ENCODE results near the gene OXSR1.
"Not testable (repeated sequence)": the region's sequence is repeated elsewhere in the genome, so short reads cannot be mapped to it uniquely, and the experiment has no call there.

OXSR1 gene

DNA sequence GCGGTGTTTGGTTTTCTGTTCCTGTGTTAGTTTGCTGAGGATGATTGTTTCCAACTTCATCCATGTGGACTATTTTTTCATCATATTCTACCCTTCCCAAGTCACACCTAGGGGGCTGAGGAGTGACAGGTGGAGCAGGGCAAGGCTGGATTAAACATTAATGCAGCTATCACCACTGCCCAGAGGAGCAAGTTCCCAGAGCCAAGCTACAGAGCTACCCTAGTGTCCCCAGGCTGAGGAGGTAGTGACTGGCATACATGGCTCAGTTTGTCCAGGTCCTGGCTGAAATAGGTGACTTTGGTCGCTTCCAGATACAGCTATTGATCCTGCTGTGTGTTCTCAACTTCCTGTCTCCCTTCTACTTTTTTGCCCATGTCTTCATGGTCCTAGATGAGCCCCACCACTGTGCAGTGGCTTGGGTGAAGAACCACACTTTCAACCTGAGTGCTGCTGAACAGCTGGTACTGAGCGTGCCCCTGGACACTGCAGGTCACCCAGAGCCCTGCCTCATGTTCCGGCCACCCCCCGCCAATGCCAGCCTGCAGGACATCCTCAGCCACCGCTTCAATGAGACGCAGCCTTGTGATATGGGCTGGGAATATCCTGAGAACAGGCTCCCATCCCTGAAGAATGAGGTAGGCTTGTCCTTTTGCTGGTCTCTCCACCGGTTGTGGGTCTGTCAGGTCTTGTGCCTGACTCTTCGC, 100.4 kb downstream of the OXSR1 start, which contains the start of gene SLC22A13:
Gene SLC22A13, plus strand, starts transcription at position 209 of the 704 bp plus-strand sequence. Its CDS starts 49 bp downstream, at position 258.
- no peak for DNase-seq (ENCODE audit: low spot score)
- no peak for FAIRE-seq

DNA sequence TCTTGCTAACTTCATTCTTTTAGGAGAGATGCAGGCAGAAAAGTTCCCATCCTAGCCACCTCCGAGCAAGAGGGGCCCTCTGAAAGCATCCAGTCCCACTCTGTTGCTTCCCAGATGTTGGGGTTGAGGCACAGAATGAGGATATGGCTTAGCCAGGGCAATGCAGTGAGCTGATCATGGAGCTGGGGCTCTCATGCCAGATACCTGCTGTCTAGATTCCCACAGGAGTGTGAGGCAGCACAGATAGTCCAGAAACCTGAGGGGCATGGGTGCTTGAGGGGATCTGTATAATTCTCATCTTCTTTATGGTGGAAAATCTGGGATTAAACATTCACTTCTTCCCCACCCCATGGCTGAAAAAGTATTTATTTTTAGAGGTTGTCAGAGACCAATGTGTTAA, 101.5 kb downstream of the OXSR1 start:
- DNase-seq (ENCODE audit: low spot score): no peak

DNA sequence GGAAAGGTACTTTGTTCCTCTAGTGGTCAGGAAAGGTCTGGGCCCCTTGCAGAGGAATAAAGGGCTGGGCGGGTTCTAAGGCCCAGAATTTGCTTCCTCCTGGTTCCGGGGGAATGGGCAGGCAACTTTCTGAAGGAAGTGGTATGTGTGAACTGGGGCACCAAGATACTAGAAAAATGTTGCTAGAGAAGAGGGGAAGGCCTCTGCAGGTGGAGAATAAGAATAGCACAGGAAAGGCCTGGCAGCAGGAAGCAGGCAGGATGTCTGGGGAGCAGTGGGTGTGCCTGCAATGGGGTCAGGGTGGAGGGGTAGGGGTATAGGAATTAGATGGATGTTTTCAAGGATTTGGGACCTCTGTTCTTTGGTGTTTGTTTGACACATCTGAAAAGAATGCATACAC, 102.3 kb downstream of the OXSR1 start:
- FAIRE-seq: no peak

More for the DNA sequence above, 101.5 kb downstream of the OXSR1 start:
- no peak for FAIRE-seq

DNA sequence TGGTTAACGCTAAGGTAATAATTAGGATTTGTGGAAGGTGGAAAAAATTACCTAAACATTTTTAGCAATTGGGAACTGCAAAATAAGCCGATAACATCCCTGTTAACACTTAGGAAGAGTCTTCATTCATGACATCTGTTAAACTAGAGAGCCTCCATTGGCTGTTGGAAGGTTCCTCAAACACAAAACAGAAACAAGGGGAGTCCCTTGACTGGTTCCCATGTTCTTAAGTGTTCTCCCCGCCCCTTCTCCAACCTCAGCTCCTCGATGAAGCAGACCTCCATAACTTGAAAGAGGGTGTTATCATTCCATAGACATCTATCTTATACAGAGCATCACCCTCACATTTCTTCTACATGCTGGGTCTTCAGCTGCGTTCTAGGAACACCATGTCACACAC, 102.8 kb downstream of the OXSR1 start:
- FAIRE-seq: no peak
- no peak for DNase-seq (ENCODE audit: low spot score)

More for the DNA sequence above, 102.3 kb downstream of the OXSR1 start:
- no peak for DNase-seq (ENCODE audit: low spot score)

DNA sequence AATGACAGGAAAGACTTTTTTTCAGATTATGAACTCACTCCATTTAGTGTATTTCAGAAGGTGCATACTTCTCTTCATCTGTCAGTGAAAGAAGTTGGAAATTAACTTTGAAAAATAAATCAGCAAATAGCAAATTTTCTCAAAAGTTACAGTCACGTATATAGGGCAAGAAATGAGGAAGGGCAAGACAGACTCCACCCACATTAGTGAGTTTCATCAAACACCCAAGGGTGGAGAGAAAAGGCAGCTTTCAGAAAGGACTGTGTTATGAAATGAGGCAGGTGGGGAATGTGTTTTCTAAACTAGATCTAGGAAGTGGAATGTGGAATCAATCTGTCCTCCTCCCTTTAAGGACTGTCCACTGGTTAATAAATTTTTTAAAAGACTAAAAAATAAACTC, 103.2 kb downstream of the OXSR1 start:
- DNase-seq (ENCODE audit: low spot score) (no peak), FAIRE-seq (no peak)

DNA sequence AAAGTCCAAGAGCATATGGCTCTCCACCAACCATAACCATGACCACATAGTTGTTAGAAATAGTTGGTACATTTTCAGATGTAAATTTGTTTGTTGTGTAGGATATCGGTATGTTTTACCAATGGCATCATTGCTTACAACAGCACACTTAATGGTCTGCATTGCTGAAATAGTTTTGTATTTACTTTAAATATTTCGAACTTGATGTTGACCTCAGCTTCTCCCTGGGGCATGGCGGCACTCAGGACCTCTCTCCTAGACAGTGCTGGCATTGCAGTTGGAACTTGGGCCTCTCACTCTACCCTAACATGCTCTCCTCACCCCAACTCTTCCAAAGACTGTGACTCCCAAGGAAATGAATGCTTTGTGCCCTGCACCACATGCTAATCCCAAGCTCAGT, 105.3 kb downstream of the OXSR1 start:
- DNase-seq (ENCODE audit: low spot score) (no peak), FAIRE-seq (no peak)

DNA sequence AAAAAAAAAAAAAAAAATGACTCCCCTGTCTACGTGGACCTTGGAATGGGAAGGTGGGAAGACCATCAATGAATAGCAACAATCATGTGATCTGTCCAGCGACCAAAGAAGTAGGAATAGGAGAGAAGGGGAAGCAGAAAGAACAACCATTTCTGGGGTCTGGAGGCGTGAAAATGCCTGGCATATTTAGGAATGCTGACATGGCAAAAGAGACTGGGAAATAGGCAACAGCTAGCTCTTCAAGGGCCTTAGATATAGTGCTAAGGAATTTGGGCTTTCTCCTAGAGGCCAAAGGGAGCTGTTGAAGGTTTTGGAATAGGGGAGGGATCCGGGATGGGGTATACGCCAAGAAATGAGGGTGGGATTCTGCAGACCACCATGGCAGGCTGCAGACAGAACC, 106.2 kb downstream of the OXSR1 start:
- DNase-seq (ENCODE audit: low spot score): no peak
- FAIRE-seq: no peak

DNA sequence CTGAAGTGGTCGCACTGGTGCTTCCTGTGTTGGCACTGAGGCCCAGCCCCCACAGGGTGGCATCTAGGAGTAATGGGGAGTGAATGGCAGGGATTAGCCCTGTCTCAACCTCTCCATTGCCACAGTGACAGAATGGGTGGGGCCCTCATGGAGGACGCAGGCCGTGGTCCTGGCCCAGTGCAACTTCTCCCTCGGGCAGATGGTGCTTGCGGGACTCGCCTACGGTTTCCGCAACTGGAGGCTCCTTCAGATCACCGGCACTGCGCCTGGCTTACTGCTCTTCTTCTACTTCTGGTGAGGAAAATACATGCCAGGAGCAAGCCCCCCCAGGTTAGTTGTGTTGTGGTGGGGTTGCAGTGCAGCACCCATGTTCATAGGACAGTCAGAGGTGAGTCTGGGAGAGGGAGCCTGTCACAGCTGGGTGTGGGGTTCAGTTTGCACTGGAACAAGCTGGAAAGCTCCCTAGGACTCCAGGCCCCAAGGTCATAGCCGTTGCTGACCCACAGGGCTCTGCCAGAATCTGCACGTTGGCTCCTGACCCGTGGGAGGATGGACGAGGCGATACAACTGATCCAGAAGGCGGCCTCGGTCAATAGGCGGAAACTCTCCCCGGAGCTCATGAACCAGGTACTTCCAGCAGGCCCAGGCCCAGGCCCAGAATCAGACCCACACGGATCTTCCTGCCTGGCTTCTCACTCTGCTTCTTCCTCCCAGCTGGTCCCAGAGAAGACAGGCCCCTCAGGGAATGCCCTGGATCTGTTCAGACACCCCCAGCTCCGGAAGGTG, 109.7 kb downstream of the OXSR1 start:
- DNase-seq (ENCODE audit: low spot score): no peak
- FAIRE-seq: no peak

DNA sequence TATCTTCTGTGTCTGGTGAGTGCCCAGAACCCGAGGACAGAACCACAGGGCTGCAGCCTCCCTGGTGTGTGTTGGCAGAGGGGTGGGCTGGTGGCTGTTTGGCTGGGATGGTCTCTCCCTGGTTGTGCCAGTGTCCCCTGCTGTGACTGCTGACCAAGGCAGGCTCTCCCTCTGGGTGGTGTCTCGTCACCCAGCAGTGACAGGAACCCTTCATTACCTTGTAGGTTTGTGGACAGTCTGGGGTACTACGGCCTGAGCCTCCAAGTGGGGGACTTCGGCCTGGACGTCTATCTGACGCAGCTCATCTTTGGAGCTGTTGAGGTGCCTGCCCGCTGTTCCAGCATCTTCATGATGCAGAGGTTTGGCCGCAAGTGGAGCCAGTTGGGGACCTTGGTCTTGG, 110.3 kb downstream of the OXSR1 start:
- DNase-seq (ENCODE audit: low spot score) (no peak), FAIRE-seq (no peak)

DNA sequence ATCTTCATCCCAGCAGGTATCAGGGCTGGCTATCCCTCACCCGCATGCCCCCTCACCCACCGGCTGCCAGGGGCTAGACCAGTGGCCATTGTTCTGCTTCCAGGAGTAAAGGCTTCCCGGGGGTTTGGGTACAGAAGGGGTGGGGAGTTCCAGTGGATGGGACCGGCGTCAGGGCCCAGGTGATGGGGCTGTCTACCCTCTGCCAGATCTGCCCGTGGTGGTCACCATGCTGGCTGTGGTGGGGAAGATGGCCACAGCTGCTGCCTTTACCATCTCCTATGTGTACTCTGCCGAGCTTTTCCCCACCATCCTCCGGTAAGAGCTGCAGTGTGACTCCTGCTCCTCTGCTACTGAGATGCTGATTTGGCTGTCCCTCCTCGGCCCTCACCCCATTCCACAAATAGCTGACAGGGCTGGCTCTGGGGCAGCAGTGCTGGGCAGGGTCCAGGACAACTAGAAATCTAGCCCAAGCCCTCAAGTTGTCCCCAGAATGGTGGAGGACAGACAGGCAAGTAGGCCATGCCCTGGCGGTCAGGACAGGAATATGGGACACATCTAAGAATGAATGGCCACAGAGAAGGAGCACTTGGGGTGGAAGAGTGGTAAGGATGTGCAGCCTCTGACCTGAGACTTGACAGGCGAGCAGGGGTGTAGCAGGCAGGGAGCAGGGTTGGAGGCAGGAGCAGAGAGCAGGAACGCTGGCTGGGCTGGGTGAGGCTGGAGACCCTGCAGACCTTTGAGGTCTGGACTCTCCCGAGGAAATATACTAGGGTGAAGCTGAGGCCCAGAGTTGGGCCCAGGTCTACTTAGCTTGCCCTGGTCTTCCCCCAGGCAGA, 111.0 kb downstream of the OXSR1 start:
- FAIRE-seq (no peak), DNase-seq (ENCODE audit: low spot score) (no peak)

DNA sequence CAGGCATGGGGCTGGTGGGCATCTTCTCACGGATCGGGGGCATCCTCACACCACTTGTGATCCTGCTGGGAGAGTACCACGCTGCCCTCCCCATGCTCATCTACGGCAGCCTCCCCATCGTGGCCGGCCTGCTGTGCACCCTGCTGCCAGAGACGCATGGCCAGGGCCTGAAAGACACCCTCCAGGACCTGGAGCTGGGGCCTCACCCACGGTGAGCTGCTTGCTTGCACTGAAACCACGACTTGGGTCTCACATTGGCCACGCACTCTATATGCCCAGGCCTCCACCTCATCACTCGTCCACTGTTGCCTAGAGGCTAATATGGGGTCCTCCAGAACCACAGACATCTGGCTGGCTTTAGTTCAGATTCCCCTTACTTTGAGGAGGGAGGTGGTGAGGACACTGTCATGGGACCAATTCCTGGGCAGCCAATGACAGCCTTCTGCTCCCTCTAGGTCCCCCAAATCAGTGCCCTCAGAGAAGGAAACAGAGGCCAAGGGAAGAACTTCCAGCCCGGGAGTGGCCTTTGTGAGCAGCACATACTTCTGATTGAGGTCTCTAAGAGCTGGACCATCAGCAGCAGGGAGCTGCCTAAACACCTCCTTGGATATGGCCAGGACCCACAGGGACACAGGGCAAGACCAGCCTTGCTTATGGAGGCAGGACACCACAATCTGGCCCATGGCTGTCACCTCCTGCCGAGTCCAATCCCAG, 111.7 kb downstream of the OXSR1 start:
- no peak for DNase-seq (ENCODE audit: low spot score)
- no peak for FAIRE-seq

DNA sequence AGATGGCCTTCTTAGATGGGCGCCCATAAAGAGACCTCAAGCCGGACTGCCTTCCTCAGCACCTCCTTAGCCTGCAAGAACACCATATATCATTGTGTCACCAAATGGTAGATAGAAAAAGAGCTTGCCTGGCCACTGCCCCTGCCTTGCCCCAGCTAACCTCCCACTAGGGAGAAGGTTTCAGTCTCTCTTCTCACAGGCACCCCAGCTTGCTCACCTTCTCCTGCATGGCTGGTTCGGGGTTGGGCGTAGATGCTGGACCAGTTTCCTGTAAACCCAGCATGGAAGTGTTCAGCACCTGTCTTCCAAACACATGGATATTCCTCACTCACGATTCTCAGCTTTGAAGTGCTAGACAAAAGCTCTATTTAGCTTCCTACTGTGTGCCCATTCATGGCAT, 113.5 kb downstream of the OXSR1 start:
- DNase-seq (ENCODE audit: low spot score) (no peak), FAIRE-seq (no peak)

DNA sequence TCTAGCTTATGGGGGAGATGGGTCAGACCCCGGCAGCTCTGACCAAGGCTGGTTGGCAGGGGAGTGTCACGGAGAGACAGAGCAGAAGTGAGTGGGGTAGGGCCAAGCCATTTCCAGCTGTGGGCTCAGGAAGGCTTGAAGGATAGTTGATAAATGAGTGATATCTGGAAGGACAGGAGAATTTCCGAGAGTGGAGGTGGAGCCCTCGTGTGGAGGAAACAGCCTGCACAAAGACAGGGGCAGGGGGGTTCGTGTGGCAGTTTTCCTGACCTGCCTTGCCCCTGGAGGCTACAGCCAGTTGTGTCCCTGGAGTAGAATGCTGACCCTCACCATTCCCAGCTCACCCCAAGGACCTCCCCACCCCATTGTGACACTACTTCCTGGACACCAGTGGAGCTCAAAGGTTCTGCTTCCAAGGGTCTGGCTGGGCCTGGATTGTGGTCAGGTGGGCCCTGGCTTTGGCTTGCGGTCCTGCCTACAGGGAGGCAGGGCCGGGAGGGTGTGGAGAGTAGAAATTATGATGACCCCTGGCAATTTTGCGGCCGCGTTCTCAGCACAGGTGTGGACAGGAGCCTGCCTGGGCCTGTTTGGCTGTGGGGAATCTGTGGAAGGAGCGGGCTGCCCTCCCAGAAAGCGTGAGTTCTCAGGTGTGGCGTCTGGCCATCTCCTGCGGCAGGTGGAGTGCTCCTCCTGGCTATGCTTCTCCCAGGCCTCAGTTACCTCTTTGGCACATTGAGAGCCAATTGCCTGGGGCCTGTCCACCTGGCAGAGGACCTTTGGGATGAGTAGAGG, 116.8 kb downstream of the OXSR1 start, which contains the start of gene SLC22A14:
Gene SLC22A14, plus strand, starts transcription at position 400 of the 792 bp plus-strand sequence. CDS start 23,733 bp downstream, outside the sequence.
- DNase-seq (ENCODE audit: low spot score) (no peak), FAIRE-seq (no peak)

DNA sequence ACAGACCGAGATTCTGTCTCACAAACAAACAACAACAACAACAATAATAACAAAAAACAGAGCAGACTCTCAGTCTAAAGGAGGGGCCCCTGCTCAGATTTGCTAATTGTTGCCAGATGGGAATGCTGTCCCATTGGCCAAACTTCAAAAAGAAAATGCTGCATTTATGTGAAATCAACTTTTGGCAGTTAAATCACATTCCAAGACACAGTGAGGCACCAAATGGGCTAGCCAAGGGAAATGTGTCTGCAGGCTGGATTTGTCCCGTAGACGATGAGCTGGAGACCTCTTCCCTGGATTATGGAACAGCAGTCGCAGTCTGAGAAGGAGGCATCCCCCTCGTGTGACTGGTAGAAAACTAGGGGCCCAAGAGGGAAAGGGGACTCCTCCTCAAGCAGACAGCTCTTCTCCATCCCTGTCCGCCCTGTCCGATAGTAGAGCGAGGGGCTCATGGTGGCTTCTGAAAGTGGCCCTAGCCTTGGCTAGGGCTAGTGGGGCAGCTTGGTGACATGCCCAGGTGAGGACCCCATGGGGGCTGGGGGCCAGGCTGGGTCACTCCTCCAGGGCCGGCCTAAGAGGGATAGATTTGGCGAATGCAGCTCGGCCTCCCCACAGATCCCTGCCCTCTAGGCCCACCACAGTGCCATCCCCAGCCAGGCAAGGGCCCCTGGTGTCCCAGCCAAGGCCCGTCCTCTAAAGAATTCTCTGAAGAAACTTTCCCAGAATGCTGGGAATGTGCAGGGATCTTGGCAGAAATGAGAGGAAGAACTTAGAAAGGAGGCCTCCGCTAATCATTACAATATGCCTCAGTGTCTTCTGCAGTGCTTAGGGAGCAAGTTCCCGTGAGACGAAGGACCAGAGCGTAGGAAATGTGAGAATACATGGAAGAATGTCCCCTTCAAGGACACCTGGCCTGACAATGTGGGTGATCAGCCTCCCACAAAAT, 118.7 kb downstream of the OXSR1 start:
- no peak for FAIRE-seq
- no peak for DNase-seq (ENCODE audit: low spot score)

DNA sequence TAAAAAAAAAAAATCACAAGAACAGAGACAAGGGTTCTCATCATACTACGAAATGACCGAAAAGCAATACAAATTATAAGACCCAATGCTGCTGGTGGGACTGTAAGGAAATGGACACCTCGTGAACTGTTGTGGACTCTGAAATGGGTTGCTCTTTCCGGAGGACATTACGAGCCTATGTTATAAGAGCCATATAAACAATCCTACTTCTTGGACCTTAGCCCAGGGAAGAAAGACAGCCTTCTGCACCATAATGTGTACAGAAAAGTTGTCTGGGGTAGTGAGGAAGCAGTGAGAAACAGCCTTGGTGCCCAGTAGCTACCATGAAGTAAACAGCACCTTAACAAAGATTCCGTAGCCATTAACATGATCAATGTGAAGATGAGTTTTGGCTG, 119.4 kb downstream of the OXSR1 start:
- FAIRE-seq (no peak), DNase-seq (ENCODE audit: low spot score) (no peak)

DNA sequence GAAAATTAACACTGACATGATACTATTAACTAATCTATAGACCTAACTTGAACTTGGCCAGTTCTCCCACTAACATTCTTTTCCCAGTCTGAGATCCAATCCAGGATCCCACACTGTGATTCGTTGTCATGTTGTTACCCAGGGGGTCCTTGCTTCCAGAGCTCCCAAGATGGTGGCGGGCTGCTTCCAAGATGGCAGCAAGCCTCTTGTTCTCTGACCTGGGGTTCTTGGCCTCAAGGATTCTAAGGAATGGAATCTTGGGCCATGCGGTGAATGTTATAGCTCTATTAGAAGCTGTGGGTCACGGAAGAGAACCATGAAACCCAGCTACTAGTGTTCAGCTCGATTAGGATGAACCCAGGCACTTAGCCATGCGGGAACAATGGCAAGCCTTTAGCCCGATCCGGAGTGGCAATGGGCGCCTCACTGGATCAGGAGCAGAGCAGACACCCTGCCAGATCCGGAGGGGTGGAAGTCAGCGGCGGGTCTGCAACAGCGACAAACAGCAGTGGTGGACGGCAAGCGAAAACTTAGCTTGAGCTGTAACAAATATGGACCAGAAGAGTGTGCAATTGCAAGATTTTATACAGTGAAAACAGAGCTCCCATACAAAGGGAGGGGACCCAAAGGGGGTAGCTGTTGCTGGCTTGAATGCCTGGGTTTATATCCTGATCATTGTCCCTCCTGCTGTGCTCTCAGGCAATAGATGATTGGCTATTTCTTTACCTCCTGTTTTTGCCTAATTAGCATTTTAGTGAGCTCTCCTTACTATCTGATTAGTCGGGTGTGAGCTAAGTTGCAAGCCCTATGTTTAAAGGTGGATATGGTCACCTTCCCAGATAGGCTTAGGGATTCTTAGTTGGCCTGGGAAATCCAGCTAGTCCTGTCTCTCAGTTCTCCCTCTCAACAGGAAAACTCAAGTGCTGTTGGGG, 124.2 kb downstream of the OXSR1 start:
- not testable (repeated sequence) for FAIRE-seq

DNA sequence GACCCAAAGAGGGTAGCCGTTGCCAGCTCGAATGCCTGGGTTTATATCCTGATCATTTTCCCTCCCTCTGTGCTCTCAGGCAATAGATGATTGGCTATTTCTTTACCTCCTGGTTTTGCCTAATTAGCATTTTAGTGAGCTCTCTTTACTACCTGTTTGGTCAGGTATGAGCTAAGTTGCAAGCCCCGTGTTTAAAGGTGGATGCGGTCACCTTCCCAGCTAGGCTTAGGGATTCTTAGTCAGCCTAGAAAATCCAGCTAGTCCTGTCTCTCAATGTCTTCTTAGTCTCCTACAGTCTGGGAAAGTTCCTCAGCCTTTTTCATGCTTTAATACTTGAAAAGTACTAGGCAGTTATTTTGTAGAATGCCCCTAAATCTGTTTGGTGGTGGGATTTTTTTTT, 131.7 kb downstream of the OXSR1 start:
- FAIRE-seq; DNase-seq (ENCODE audit: low spot score): not testable (repeated sequence)

More for the DNA sequence above, 124.2 kb downstream of the OXSR1 start:
- not testable (repeated sequence) for DNase-seq (ENCODE audit: low spot score)

DNA sequence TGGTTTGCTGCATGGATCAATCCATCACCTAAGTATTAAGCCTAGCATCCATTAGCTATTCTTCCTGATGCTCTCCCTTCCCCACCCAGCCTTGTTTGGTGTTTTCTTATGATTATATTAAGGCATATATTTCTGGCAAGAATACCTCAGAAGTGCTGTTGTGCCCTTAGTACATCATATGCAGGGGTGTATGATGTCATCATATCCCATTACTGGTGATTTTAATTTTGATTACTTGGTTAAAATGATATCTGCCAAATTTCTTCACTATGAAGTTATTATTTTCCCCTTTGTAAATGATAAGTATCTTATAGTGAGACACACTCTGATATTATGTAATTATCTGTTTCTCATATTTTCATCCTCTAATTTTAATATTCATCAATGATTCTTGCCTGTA, 132.2 kb downstream of the OXSR1 start:
- DNase-seq (ENCODE audit: low spot score): no peak
- no peak for FAIRE-seq

Data from urothelium cell line (cell line).